ENCODE results near the gene PLA2G15. TPM values are rescaled to one million over a fixed set of nuclear protein-coding genes. Genes with fewer than 3 reads are reported as not detected.

Gene PLA2G15
- total RNA-seq, 1 experiment from 2014 or later: 10.2 TPM

- Mint-ChIP-seq H3K9me3 (no peaks in the 10 kb centered on the region), H3K27me3 (ENCODE audit: low read depth) (peaks cover 19% of the 10 kb centered on the region), H3K36me3 (peaks cover 5% of the 10 kb centered on the region; the same call in 1 of the 2 replicates), H3K27ac (peak overlapping the region; percentile 97), H3K4me1 (peaks cover 24% of the 10 kb centered on the region), H3K4me3 (peak overlapping the region; percentile 71)
- POLR2A ChIA-PET: interaction anchor here (0.5 to 4.2 kb wide), 6 partner anchors 10 to 346 kb away, joined by 3 to 39 read pairs (median 4); partner anchors contain the start of genes NFATC3 and SLC7A6
- no peak for DNase-seq (ENCODE audit: low spot score)
- ATAC-seq: no peak
- TF ChIP-seq RELA (CRISPR knock-in tag; IDR thresholded peaks at IDR 0.05; ENCODE audit: borderline replicate concordance) (no peak), NFE2L1 (CRISPR knock-in tag; IDR thresholded peaks at IDR 0.05) (0 out of 2 replicates have a peak, but pooled peaks have one; percentile 61)
- TF ChIP-seq, protein P1, sequence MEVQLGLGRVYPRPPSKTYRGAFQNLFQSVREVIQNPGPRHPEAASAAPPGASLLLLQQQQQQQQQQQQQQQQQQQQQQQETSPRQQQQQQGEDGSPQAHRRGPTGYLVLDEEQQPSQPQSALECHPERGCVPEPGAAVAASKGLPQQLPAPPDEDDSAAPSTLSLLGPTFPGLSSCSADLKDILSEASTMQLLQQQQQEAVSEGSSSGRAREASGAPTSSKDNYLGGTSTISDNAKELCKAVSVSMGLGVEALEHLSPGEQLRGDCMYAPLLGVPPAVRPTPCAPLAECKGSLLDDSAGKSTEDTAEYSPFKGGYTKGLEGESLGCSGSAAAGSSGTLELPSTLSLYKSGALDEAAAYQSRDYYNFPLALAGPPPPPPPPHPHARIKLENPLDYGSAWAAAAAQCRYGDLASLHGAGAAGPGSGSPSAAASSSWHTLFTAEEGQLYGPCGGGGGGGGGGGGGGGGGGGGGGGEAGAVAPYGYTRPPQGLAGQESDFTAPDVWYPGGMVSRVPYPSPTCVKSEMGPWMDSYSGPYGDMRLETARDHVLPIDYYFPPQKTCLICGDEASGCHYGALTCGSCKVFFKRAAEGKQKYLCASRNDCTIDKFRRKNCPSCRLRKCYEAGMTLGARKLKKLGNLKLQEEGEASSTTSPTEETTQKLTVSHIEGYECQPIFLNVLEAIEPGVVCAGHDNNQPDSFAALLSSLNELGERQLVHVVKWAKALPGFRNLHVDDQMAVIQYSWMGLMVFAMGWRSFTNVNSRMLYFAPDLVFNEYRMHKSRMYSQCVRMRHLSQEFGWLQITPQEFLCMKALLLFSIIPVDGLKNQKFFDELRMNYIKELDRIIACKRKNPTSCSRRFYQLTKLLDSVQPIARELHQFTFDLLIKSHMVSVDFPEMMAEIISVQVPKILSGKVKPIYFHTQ (CRISPR knock-in tag; IDR thresholded peaks at IDR 0.05): no peak
- CTCF ChIA-PET: interaction anchor here (0.7 to 5.1 kb wide), 7 partner anchors 24 to 294 kb away, joined by 3 to 46 read pairs (median 9); partner anchors contain the start of genes LCAT, NFATC3 and SLC7A6
Measured at GRCh38 chr16:68238029-68238345, 7.2 kb upstream of the PLA2G15 start.

GRCh38 chr16:68242085-68242484 lies 3.1 kb upstream of the PLA2G15 start:
- Mint-ChIP-seq H3K4me1 (peaks cover 11% of the 10 kb centered on the region), H3K4me3 (no peak overlapping the region), H3K27me3 (ENCODE audit: low read depth) (peaks cover 51% of the 10 kb centered on the region), H3K27ac (no peak overlapping the region), H3K36me3 (no peaks in the 10 kb centered on the region), H3K9me3 (no peaks in the 10 kb centered on the region)
- ATAC-seq (no peak), DNase-seq (ENCODE audit: low spot score) (no peak)
- CTCF ChIA-PET: interaction anchor here (0.7 to 3.4 kb wide), 4 partner anchors 20 to 401 kb away, joined by 3 to 13 read pairs (median 4); partner anchors contain the start of gene SLC7A6
- no peak for TF ChIP-seq KAT7 (CRISPR knock-in tag; IDR thresholded peaks at IDR 0.05; ENCODE audit: borderline replicate concordance)
- no peak for TF ChIP-seq AFF4 (CRISPR knock-in tag; IDR thresholded peaks at IDR 0.05; ENCODE audit: borderline replicate concordance)
- TF ChIP-seq ZNF219 (CRISPR knock-in tag; IDR thresholded peaks at IDR 0.05; ENCODE audit: borderline replicate concordance): no peak
- TF ChIP-seq, protein P2, sequence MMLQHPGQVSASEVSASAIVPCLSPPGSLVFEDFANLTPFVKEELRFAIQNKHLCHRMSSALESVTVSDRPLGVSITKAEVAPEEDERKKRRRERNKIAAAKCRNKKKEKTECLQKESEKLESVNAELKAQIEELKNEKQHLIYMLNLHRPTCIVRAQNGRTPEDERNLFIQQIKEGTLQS (CRISPR knock-in tag; conservative IDR thresholded peaks at IDR 0.05): no peak
- TF ChIP-seq ZNF425 (CRISPR knock-in tag; conservative IDR thresholded peaks at IDR 0.05): no peak
- no peak for TF ChIP-seq EMX1 (CRISPR knock-in tag; IDR thresholded peaks at IDR 0.05)
- no peak for TF ChIP-seq ZBTB21 (CRISPR knock-in tag; IDR thresholded peaks at IDR 0.05; ENCODE audit: borderline replicate concordance)
- POLR2A ChIA-PET: no interaction called here

Data from WTC11 (cell line).